HepG2 (cell line): Measurements from ENCODE around the gene BOLA3. TPM values are rescaled to one million over a fixed set of nuclear protein-coding genes. Genes with fewer than 3 reads are reported as not detected.

Experiments used
- AHR ChIP-seq: IDR thresholded peaks from 2 replicates; pipeline ENCODE4 v1.6.1; 2018; ENCODE audit warnings: missing genetic modification reagents, missing compliant biosample characterization
- FOXA1 ChIP-seq, 2 experiments: fragments of 450-650 bp in 1 of 2; sonication (generic) in 1 of 2; formaldehyde crosslinking in 1 of 2; IDR thresholded peaks; 2 replicates each; pipeline versions ENCODE4 v1.4.0 to v1.6.1; 2016 to 2020; ENCODE audit warnings: missing genetic modification reagents in 1 of 2
- HCFC1 ChIP-seq: fragments of 150-350 bp; IDR thresholded peaks from 2 replicates; pipeline ENCODE4 v1.6.1; 2014; ENCODE audit warnings: low read depth, low read length
- HOXA7 ChIP-seq: sonication (generic); formaldehyde crosslinking; IDR thresholded peaks from 2 replicates; pipeline ENCODE4 v1.8.1; 2022; ENCODE audit warnings: mild to moderate bottlenecking, missing genetic modification reagents, moderate library complexity
- IKZF4 ChIP-seq: sonication (generic); formaldehyde crosslinking; IDR thresholded peaks from 2 replicates; pipeline ENCODE4 v1.5.1; 2020; ENCODE audit warnings: borderline replicate concordance, mild to moderate bottlenecking, low read depth, missing genetic modification reagents; ENCODE audit errors: not compliant biosample characterization
- KDM2A ChIP-seq: sonication (generic); formaldehyde crosslinking; IDR thresholded peaks from 2 replicates; pipeline ENCODE4 v1.4.0; 2020; ENCODE audit warnings: low read depth, missing genetic modification reagents, borderline replicate concordance
- MEIS1 ChIP-seq: sonication (generic); formaldehyde crosslinking; IDR thresholded peaks from 2 replicates; pipeline ENCODE4 v1.9.0; 2021; ENCODE audit warnings: mild to moderate bottlenecking, missing genetic modification reagents, moderate library complexity, borderline replicate concordance
- PHF8 ChIP-seq: sonication (generic); formaldehyde crosslinking; IDR thresholded peaks from 2 replicates; pipeline ENCODE4 v1.5.0; 2020; ENCODE audit warnings: missing genetic modification reagents
- POLR2AphosphoS2 ChIP-seq: IDR thresholded peaks from 2 replicates; pipeline ENCODE4 v1.6.1; 2011; ENCODE audit warnings: low read depth, low read length, improper control_type of control experiment
- RBFOX2 ChIP-seq: fragments of 200-400 bp; formaldehyde crosslinking; IDR thresholded peaks from 2 replicates; pipeline ENCODE4 v1.6.1; 2017; ENCODE audit warnings: low read depth, mild to moderate bottlenecking, low read length
- SALL1 ChIP-seq: sonication (generic); formaldehyde crosslinking; IDR thresholded peaks from 2 replicates; pipeline ENCODE4 v1.8.0; 2022; ENCODE audit warnings: mild to moderate bottlenecking, missing genetic modification reagents
- TCF7 ChIP-seq: sonication (generic); IDR thresholded peaks from 2 replicates; pipeline ENCODE4 v1.6.1; 2016; ENCODE audit warnings: antibody characterized with exemption, low read depth
- ZBTB3 ChIP-seq: sonication (generic); formaldehyde crosslinking; IDR thresholded peaks from 2 replicates; pipeline ENCODE4 v1.4.0; 2020; ENCODE audit warnings: low read depth, mild to moderate bottlenecking, moderate library complexity, missing genetic modification reagents, borderline replicate concordance
- ZMAT3 ChIP-seq: sonication (generic); formaldehyde crosslinking; conservative IDR thresholded peaks from 2 replicates; pipeline ENCODE4 v1.7.0; 2021; ENCODE audit warnings: missing genetic modification reagents
- ZNF264 ChIP-seq: sonication (generic); formaldehyde crosslinking; IDR thresholded peaks from 2 replicates; pipeline ENCODE4 v1.4.0; 2020; ENCODE audit warnings: missing genetic modification reagents
- ZNF747 ChIP-seq: sonication (generic); formaldehyde crosslinking; IDR thresholded peaks from 2 replicates; pipeline ENCODE4 v1.8.1; 2023; ENCODE audit warnings: missing genetic modification reagents, mild to moderate bottlenecking, borderline replicate concordance
- polyA plus RNA-seq, 8 experiments: library from polyadenylated mRNA; depleted of rRNA in 3 of 8; stranded (reverse) in 7 of 8; unstranded in 1 of 8; fragments of >200 nt; fragmentation: Illumina TruSeq in 4 of 8; extraction: Trizol in 4 of 8; gene quantifications; 2 replicates each; pipeline versions ENCODE4 v1.2.1 to v1.2.3, GENCODE V29; 2011 to 2016; ENCODE audit warnings: low read depth in 4 of 8, missing spikeins in 1 of 8, mixed read lengths in 1 of 8; ENCODE audit not compliant: insufficient read depth in 1 of 8
- total RNA-seq, 5 experiments: library from RNA; depleted of rRNA; stranded (reverse); fragments of >200 nt; fragmentation: Illumina TruSeq; extraction: Trizol; gene quantifications; 2 replicates each; pipeline ENCODE4 v1.2.3, GENCODE V29; 2016; ENCODE audit warnings: low read depth in 1 of 5
- TF ChIP-seq, protein P1 (sequence below): sonication (generic); formaldehyde crosslinking; IDR thresholded peaks from 2 replicates; pipeline ENCODE4 v1.8.0; 2022; ENCODE audit warnings: mild to moderate bottlenecking, missing genetic modification reagents, moderate library complexity
- TF ChIP-seq, protein P2 (sequence below): sonication (generic); formaldehyde crosslinking; IDR thresholded peaks from 2 replicates; pipeline ENCODE4 v1.4.0; 2020; ENCODE audit warnings: mild to moderate bottlenecking, missing genetic modification reagents
- TF ChIP-seq, protein P3 (sequence below): sonication (generic); formaldehyde crosslinking; IDR thresholded peaks from 2 replicates; pipeline ENCODE4 v1.5.1; 2020; ENCODE audit warnings: missing genetic modification reagents, mild to moderate bottlenecking, borderline replicate concordance
- TF ChIP-seq, protein P4 (sequence below): sonication (generic); formaldehyde crosslinking; IDR thresholded peaks from 2 replicates; pipeline ENCODE4 v1.5.1; 2020; ENCODE audit warnings: missing genetic modification reagents, mild to moderate bottlenecking, borderline replicate concordance
- TF ChIP-seq, protein P5 (sequence below): IDR thresholded peaks from 2 replicates; pipeline ENCODE4 v1.6.1; 2018; ENCODE audit warnings: missing genetic modification reagents
- TF ChIP-seq, protein P6 (sequence below): sonication (generic); formaldehyde crosslinking; IDR thresholded peaks from 2 replicates; pipeline ENCODE4 v1.8.1; 2023; ENCODE audit warnings: mild to moderate bottlenecking, missing genetic modification reagents

BOLA3 gene
- total and polyA plus RNA-seq, 2 of the 13 experiments (the other 11 are each of a cell fraction or from before 2014, with no cell fraction given) = 89.7 to 170 TPM

DNA sequence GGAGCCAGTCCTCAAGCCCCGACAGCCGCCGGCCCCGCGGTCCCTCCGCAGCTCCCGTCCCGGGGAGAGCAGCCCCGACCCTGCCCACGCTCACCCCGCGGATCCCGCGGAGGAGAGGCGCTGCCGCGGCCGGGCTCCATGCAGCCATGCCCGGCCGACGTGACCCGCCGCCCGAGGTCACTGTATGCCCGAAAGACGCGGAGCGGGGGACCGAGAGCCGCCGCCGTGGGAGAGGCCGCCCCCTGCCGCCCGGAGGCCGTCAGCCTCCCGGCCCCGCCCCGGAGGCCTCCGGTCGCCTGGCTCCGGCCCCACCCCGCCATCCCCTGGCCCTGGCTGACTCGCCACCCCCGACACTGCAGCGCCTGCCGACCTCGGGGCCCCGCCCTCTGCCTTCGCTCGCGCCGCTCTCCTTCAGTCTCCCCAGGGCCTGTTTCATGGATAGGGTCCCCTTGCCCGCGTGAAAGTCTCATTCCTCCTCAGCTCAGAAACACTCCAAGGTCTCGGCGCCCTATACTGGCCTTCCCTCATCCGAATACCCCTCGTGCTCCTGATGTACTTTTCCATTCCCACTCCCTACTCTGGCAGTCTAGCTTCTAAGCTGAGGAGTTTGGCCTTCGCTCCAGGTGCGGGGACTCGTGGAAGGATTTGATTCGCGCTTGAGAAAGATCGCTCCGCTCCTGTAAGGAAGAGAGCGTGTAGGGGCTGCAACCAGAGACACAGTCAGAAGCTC lies at the start of gene BOLA3 (continued):
- TF ChIP-seq, protein P1, sequence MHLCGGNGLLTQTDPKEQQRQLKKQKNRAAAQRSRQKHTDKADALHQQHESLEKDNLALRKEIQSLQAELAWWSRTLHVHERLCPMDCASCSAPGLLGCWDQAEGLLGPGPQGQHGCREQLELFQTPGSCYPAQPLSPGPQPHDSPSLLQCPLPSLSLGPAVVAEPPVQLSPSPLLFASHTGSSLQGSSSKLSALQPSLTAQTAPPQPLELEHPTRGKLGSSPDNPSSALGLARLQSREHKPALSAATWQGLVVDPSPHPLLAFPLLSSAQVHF (CRISPR knock-in tag) = peak; percentile 86; the same call in 1 of the 2 replicates
- no peak for TF ChIP-seq HOXA7 (CRISPR knock-in tag)
- TF ChIP-seq ZMAT3 (CRISPR knock-in tag) = 0 out of 2 replicates have a peak, but pooled peaks have one; percentile 77
- peak; percentile 91; the same call in 1 of the 2 replicates for TF ChIP-seq ZNF747
- peak; percentile 60; the same call in 1 of the 2 replicates for TF ChIP-seq ZNF264 (CRISPR knock-in tag)
- TF ChIP-seq, protein P2, sequence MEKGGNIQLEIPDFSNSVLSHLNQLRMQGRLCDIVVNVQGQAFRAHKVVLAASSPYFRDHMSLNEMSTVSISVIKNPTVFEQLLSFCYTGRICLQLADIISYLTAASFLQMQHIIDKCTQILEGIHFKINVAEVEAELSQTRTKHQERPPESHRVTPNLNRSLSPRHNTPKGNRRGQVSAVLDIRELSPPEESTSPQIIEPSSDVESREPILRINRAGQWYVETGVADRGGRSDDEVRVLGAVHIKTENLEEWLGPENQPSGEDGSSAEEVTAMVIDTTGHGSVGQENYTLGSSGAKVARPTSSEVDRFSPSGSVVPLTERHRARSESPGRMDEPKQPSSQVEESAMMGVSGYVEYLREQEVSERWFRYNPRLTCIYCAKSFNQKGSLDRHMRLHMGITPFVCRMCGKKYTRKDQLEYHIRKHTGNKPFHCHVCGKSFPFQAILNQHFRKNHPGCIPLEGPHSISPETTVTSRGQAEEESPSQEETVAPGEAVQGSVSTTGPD (CRISPR knock-in tag) = no peak; the same call in 1 of the 2 replicates
- peak; percentile 76; the same call in 1 of the 2 replicates for TF ChIP-seq ZBTB3 (CRISPR knock-in tag)
- no peak; the same call in 1 of the 2 replicates for TF ChIP-seq MEIS1 (CRISPR knock-in tag)
- no peak for TF ChIP-seq TCF7
- no peak; the same call in 1 of the 2 replicates for TF ChIP-seq POLR2AphosphoS2
- TF ChIP-seq IKZF4 = peak; percentile 65
- TF ChIP-seq, protein P3, sequence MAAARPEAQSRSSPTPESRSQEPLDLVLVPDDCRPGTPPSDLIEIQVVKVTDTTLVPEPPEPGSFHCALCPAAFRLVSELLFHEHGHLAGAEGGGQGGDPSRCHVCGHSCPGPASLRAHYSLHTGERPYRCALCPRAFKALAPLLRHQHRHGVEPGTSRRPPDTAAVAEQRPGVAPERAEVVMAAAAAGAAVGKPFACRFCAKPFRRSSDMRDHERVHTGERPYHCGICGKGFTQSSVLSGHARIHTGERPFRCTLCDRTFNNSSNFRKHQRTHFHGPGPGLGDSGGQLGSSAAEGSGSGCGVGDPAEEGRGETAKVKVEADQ (CRISPR knock-in tag) = peak; percentile 92
- TF ChIP-seq KDM2A = peak; percentile 91; the same call in 1 of the 2 replicates
- no peak for TF ChIP-seq FOXA1 (IDR thresholded peaks at IDR 0.05)
- peak; percentile 3; the same call in 1 of the 2 replicates for TF ChIP-seq FOXA1 (CRISPR knock-in tag; IDR thresholded peaks at IDR 0.05)
- TF ChIP-seq, protein P4, sequence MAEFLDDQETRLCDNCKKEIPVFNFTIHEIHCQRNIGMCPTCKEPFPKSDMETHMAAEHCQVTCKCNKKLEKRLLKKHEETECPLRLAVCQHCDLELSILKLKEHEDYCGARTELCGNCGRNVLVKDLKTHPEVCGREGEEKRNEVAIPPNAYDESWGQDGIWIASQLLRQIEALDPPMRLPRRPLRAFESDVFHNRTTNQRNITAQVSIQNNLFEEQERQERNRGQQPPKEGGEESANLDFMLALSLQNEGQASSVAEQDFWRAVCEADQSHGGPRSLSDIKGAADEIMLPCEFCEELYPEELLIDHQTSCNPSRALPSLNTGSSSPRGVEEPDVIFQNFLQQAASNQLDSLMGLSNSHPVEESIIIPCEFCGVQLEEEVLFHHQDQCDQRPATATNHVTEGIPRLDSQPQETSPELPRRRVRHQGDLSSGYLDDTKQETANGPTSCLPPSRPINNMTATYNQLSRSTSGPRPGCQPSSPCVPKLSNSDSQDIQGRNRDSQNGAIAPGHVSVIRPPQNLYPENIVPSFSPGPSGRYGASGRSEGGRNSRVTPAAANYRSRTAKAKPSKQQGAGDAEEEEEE (CRISPR knock-in tag) = no peak
- TF ChIP-seq AHR (CRISPR knock-in tag) = no peak
- peak; percentile 81 for TF ChIP-seq SALL1 (CRISPR knock-in tag)
- TF ChIP-seq, protein P5, sequence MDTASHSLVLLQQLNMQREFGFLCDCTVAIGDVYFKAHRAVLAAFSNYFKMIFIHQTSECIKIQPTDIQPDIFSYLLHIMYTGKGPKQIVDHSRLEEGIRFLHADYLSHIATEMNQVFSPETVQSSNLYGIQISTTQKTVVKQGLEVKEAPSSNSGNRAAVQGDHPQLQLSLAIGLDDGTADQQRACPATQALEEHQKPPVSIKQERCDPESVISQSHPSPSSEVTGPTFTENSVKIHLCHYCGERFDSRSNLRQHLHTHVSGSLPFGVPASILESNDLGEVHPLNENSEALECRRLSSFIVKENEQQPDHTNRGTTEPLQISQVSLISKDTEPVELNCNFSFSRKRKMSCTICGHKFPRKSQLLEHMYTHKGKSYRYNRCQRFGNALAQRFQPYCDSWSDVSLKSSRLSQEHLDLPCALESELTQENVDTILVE (CRISPR knock-in tag) = peak; percentile 77; the same call in 1 of the 2 replicates
- TF ChIP-seq, protein P6, sequence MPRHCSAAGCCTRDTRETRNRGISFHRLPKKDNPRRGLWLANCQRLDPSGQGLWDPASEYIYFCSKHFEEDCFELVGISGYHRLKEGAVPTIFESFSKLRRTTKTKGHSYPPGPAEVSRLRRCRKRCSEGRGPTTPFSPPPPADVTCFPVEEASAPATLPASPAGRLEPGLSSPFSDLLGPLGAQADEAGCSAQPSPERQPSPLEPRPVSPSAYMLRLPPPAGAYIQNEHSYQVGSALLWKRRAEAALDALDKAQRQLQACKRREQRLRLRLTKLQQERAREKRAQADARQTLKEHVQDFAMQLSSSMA (CRISPR knock-in tag) = peak; percentile 72; the same call in 1 of the 2 replicates
- TF ChIP-seq PHF8 (CRISPR knock-in tag) = peak; percentile 78
- TF ChIP-seq RBFOX2 = peak; percentile 95
- peak; percentile 26; the same call in 1 of the 2 replicates for TF ChIP-seq HCFC1
